ENCODE data around the gene UGT1A3. TPM values are rescaled to one million over a fixed set of nuclear protein-coding genes. Genes with fewer than 3 reads are reported as not detected.
"Not testable (repeated sequence)": the region's sequence is repeated elsewhere in the genome, so short reads cannot be mapped to it uniquely, and the experiment has no call there.

The UGT1A3 gene
- total RNA-seq, 1 donor from 2014 or later: not detected

- no peak for DNase-seq
Observed at GRCh38 chr2:233707940-233708644, 20.8 kb upstream of the UGT1A3 start.

GRCh38 chr2:233708942-233709341, 19.9 kb upstream of the UGT1A3 start:
- DNase-seq: no peak

GRCh38 chr2:233711312-233712008, 17.4 kb upstream of the UGT1A3 start:
- DNase-seq: peak; percentile 18

- no peak for DNase-seq
Observed at GRCh38 chr2:233712611-233713261, 16.1 kb upstream of the UGT1A3 start, which contains the start of gene UGT1A5. Gene UGT1A5, plus strand, starts transcription at chr2:233712907. Its CDS starts 85 bp downstream, at chr2:233712992.

- DNase-seq: no peak
Observed at GRCh38 chr2:233713262-233713615, 15.6 kb upstream of the UGT1A3 start.

GRCh38 chr2:233714121-233714520, 14.7 kb upstream of the UGT1A3 start:
- DNase-seq: no peak

GRCh38 chr2:233718552-233718951, 10.3 kb upstream of the UGT1A3 start, which contains the start of gene UGT1A4:
Gene UGT1A4, plus strand, starts transcription at chr2:233718736. Its CDS starts 85 bp downstream, at chr2:233718821.
- DNase-seq: no peak

GRCh38 chr2:233736868-233737653, 8.2 kb downstream of the UGT1A3 start:
- DNase-seq: not testable (repeated sequence)

- no peak for DNase-seq
Observed at GRCh38 chr2:233740870-233741269, 12.0 kb downstream of the UGT1A3 start.

- DNase-seq: no peak
Observed at GRCh38 chr2:233743464-233744259, 14.8 kb downstream of the UGT1A3 start.

- no peak for DNase-seq
Observed at GRCh38 chr2:233745073-233745755, 16.4 kb downstream of the UGT1A3 start.

GRCh38 chr2:233745838-233746237, 17.0 kb downstream of the UGT1A3 start:
- DNase-seq: not testable (repeated sequence)

- DNase-seq: no peak
Observed at GRCh38 chr2:233746475-233747282, 17.8 kb downstream of the UGT1A3 start.

GRCh38 chr2:233747283-233747544, 18.4 kb downstream of the UGT1A3 start:
- no peak for DNase-seq

- not testable (repeated sequence) for DNase-seq
Observed at GRCh38 chr2:233750689-233751088, 21.8 kb downstream of the UGT1A3 start.

GRCh38 chr2:233751212-233752009, 22.6 kb downstream of the UGT1A3 start:
- not testable (repeated sequence) for DNase-seq

GRCh38 chr2:233754872-233755611, 26.2 kb downstream of the UGT1A3 start:
- no peak for DNase-seq

- DNase-seq: no peak
Observed at GRCh38 chr2:233756429-233757081, 27.7 kb downstream of the UGT1A3 start.
